Neural crest cell (in vitro differentiated cells): ENCODE measurements around the gene NECTIN1. TPM values are rescaled to one million over a fixed set of nuclear protein-coding genes. Genes with fewer than 3 reads are reported as not detected.

Source experiments
- DNase-seq: peaks from one replicate; pipeline ENCODE4 v3.0.0; 2021; ENCODE audit warnings: low read depth, mixed read lengths, low spot score
- H3K27ac Mint-ChIP-seq: one replicate; pipeline ENCODE4 v1.8.0; 2021; ENCODE audit warnings: mild to moderate bottlenecking, mixed read lengths; ENCODE audit not compliant: unreplicated experiment
- H3K27me3 Mint-ChIP-seq: 2 replicates; pipeline ENCODE4 v1.8.0; 2021; ENCODE audit warnings: low read depth, mild to moderate bottlenecking, mixed read lengths
- H3K36me3 Mint-ChIP-seq: 2 replicates; pipeline ENCODE4 v1.8.0; 2021; ENCODE audit warnings: low read depth, mild to moderate bottlenecking, mixed read lengths
- H3K4me1 Mint-ChIP-seq: 2 replicates; pipeline ENCODE4 v1.8.0; 2021; ENCODE audit warnings: mixed read lengths
- H3K4me3 Mint-ChIP-seq: one replicate; pipeline ENCODE4 v1.8.0; 2021; ENCODE audit warnings: mild to moderate bottlenecking, mixed read lengths
- H3K9me3 Mint-ChIP-seq: 2 replicates; pipeline ENCODE4 v1.8.0; 2021; ENCODE audit warnings: mixed read lengths
- total RNA-seq: library from RNA; stranded (reverse); gene quantifications from 2 replicates; pipeline ENCODE4 v1.2.1, GENCODE V29; 2021
- TF ChIP-seq, protein P1 (sequence below): fragments of 200-600 bp; sonication (generic); conservative IDR thresholded peaks from 2 replicates; pipeline ENCODE4 v1.5.0; 2021; ENCODE audit warnings: antibody characterized with exemption, mild to moderate bottlenecking

The NECTIN1 gene
- total RNA-seq, 1 donor from 2014 or later = 49.2 TPM

DNA sequence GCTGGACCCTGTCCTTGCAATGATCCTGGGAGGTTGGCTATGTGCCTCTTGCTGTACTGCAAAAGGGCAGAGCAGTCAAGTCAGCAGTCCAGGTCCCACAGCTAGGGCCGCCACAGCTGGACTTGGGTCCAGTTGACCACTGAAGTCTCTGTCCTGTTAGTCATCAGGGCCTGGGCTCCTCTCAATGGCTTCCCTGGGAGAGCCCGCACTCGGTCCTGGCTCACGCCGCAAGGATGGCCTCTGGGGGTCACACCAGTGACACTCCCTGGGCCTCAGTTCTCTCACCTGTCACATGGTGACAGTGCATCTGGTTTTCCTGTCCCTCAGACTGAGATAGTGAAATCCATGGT, 85.1 kb downstream of the NECTIN1 start:
- Mint-ChIP-seq H3K36me3 (no peaks in the 10 kb centered on the region), H3K4me3 (no peak overlapping the region), H3K27me3 (no peaks in the 10 kb centered on the region), H3K27ac (no peak overlapping the region), H3K4me1 (peaks cover 10% of the 10 kb centered on the region), H3K9me3 (no peaks in the 10 kb centered on the region)
- no peak for DNase-seq
- TF ChIP-seq, protein P1, sequence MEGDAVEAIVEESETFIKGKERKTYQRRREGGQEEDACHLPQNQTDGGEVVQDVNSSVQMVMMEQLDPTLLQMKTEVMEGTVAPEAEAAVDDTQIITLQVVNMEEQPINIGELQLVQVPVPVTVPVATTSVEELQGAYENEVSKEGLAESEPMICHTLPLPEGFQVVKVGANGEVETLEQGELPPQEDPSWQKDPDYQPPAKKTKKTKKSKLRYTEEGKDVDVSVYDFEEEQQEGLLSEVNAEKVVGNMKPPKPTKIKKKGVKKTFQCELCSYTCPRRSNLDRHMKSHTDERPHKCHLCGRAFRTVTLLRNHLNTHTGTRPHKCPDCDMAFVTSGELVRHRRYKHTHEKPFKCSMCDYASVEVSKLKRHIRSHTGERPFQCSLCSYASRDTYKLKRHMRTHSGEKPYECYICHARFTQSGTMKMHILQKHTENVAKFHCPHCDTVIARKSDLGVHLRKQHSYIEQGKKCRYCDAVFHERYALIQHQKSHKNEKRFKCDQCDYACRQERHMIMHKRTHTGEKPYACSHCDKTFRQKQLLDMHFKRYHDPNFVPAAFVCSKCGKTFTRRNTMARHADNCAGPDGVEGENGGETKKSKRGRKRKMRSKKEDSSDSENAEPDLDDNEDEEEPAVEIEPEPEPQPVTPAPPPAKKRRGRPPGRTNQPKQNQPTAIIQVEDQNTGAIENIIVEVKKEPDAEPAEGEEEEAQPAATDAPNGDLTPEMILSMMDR = no peak

DNA sequence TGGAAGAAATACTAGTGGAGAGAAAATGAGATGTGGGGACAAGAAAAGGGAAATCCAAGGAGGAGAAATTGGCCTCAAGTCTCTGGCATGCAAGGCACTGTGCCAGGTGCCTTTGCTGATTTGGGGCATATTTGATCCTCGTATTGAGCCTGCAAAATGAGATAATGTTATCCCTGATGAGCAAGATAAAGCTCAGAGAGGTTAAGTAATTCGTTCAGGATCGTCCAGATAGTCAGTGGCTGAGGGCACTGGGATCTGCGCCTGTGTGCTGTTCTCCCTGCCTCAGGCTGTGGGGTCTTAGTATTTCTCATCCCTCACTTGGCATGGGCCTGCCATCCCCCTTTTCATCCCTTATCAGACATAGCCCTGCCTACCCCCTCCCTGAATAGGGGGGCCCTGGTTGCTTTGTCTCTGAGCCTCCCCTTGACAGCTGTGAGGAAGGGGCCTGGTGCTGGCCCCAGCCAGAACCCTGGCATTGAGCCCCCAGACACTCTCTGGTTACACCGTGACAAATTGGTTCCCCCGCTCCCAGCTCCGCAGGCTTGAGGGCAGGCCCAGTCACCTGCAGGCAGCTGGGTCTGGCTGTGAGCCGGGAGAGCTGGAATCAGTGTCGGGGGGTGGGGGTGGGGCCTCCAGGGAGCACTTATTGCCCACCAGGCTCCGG, 85.7 kb downstream of the NECTIN1 start:
- TF ChIP-seq, protein P1 = no peak
- H3K36me3 Mint-ChIP-seq = no peaks in the 10 kb centered on the region
- DNase-seq = no peak
- H3K4me1 Mint-ChIP-seq = peaks cover 10% of the 10 kb centered on the region
- H3K4me3 Mint-ChIP-seq = no peak overlapping the region
- H3K27ac Mint-ChIP-seq = no peak overlapping the region
- no peaks in the 10 kb centered on the region for H3K27me3 Mint-ChIP-seq
- H3K9me3 Mint-ChIP-seq = no peaks in the 10 kb centered on the region

DNA sequence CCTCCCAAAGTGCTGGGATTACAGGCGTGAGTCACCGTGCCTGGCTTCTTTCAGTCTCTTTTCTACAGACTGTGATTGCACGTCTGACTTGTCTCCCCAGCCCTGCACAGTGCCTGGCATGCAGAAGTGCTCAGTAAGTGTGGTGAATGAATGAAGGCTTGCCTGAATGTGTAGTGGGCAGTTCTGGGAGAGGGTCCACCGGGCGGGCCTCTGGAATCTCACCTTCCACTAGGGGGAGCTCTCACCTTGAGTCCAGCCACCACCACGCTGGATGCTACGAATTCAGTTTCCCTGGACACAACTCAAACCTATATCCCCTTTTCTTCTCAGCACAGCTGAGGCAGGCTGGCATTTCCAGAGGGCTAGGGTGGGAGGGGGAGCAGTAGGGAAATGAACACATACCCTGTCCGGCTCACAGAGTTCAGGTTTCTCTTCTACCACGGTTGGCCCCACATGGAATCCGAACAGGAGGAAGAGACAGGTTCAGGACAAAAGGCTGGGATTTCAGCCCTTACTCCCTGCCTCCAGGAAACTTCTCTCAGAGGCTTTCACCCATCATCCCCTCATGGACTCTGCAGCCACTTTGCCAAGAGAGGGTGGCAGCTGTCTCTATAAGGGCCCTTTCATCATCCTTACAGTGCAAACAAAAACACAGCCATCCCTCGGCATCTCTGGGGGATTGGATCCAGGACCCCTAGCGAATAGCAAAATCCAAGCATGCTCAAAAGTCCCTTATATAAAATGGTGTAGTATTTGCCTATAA, 86.8 kb downstream of the NECTIN1 start:
- DNase-seq = no peak
- H3K27me3 Mint-ChIP-seq = no peaks in the 10 kb centered on the region
- H3K4me3 Mint-ChIP-seq = no peak overlapping the region
- no peaks in the 10 kb centered on the region for H3K36me3 Mint-ChIP-seq
- peaks cover 10% of the 10 kb centered on the region for H3K4me1 Mint-ChIP-seq
- no peak overlapping the region for H3K27ac Mint-ChIP-seq
- TF ChIP-seq, protein P1 = peak; percentile 64
- H3K9me3 Mint-ChIP-seq = no peaks in the 10 kb centered on the region

DNA sequence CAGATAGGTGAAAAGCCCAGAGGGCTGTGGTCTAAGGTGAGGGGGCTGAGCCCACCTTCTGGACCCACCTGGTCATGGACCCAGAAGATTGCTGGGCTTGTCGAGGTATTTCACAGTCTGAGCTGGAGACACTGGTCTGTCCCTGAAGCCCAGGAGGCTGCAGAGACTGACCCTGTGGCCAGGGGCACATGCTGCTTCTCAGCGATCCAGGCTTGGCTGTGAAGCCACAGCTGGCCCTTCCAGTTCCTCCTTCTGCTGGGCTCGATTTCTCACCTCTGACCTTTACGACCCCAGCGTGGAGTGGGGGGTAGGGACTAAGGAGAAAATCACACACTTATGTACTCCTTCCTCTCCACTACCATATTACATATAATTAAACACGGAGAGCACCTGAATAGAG, 88.5 kb downstream of the NECTIN1 start:
- TF ChIP-seq, protein P1 = no peak
- H3K36me3 Mint-ChIP-seq = no peaks in the 10 kb centered on the region
- no peak overlapping the region for H3K4me3 Mint-ChIP-seq
- no peaks in the 10 kb centered on the region for H3K27me3 Mint-ChIP-seq
- no peak for DNase-seq
- no peaks in the 10 kb centered on the region for H3K9me3 Mint-ChIP-seq
- peaks cover 10% of the 10 kb centered on the region for H3K4me1 Mint-ChIP-seq
- no peak overlapping the region for H3K27ac Mint-ChIP-seq

DNA sequence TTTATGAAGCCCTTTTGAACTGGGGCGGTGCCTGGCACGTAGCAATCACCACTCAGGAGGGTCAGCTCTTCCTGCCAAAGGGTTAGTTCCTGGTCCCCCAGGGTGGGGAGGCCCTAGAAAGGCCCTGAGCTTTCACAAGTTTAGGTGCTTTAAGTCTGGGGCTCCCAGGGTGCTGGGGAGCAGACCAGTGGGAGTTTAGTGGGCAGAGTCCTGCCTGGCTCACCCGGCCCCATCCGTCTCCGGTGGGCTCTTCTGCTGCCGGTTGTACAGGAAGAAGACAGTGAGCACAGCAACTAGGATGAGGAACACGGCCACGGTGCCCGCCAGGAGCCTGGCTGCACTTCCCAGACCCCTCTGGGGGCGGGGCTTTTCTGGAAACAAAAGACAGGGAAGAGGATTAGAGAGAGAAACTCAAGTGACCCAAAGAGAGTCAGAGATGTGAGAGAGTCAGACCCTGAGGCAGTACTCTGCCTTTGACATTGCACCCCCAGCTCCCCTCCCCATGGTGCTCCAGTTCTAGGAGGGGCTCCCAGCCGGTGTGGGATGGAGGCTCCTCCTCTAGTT, 89.3 kb downstream of the NECTIN1 start:
- no peak overlapping the region for H3K27ac Mint-ChIP-seq
- no peak overlapping the region for H3K4me3 Mint-ChIP-seq
- H3K9me3 Mint-ChIP-seq = no peaks in the 10 kb centered on the region
- H3K4me1 Mint-ChIP-seq = peaks cover 10% of the 10 kb centered on the region
- DNase-seq = no peak
- TF ChIP-seq, protein P1 = no peak
- H3K36me3 Mint-ChIP-seq = no peaks in the 10 kb centered on the region
- H3K27me3 Mint-ChIP-seq = no peaks in the 10 kb centered on the region
